Activated CD4-positive, alpha-beta T cell treated with anti-CD3 and anti-CD28 coated beads, Interleukin-10, Interleukin-2, amounts not matched to agents 100 ng/mL and 50 ng/mL, durations not matched to agents 16 hours and 8 hours (primary cell): Measurements from ENCODE around the gene MECP2.

Experiments
- DNase-seq: peaks from one replicate; pipeline ENCODE4 v3.0.0-alpha.2; 2020

MECP2 gene

GRCh38 chrX:154059231-154059630 is 38.3 kb downstream of the MECP2 start:
- no peak for DNase-seq

GRCh38 chrX:154058214-154058997 is 39.1 kb downstream of the MECP2 start:
- DNase-seq: no peak

GRCh38 chrX:154057791-154058190 is 39.7 kb downstream of the MECP2 start:
- no peak for DNase-seq

- no peak for DNase-seq
Observed at GRCh38 chrX:154056770-154057241, 40.7 kb downstream of the MECP2 start.

- DNase-seq: peak; percentile 68
Observed at GRCh38 chrX:154051201-154051810, 46.2 kb downstream of the MECP2 start.

- no peak for DNase-seq
Observed at GRCh38 chrX:154050113-154050495, 47.4 kb downstream of the MECP2 start.

GRCh38 chrX:154049209-154050112 is 48.1 kb downstream of the MECP2 start:
- no peak for DNase-seq

GRCh38 chrX:154048398-154048797 is 49.1 kb downstream of the MECP2 start:
- DNase-seq: no peak

- DNase-seq: no peak
Observed at GRCh38 chrX:154046940-154047610, 50.4 kb downstream of the MECP2 start.

GRCh38 chrX:154046031-154046781 is 51.3 kb downstream of the MECP2 start:
- no peak for DNase-seq

- no peak for DNase-seq
Observed at GRCh38 chrX:154044091-154044490, 53.4 kb downstream of the MECP2 start.

- no peak for DNase-seq
Observed at GRCh38 chrX:154043003-154043763, 54.3 kb downstream of the MECP2 start.

- no peak for DNase-seq
Observed at GRCh38 chrX:154040863-154041262, 56.7 kb downstream of the MECP2 start.

- DNase-seq: no peak
Observed at GRCh38 chrX:154040307-154040756, 57.2 kb downstream of the MECP2 start.

GRCh38 chrX:154039577-154039976 is 57.9 kb downstream of the MECP2 start:
- DNase-seq: no peak

GRCh38 chrX:154038656-154039055 is 58.9 kb downstream of the MECP2 start:
- no peak for DNase-seq

GRCh38 chrX:154037754-154038153 is 59.8 kb downstream of the MECP2 start:
- no peak for DNase-seq

GRCh38 chrX:154036513-154036912 is 61.0 kb downstream of the MECP2 start:
- peak; percentile 31 for DNase-seq

GRCh38 chrX:154033848-154034247 is 63.7 kb downstream of the MECP2 start:
- DNase-seq: no peak

- no peak for DNase-seq
Observed at GRCh38 chrX:154032653-154033052, 64.9 kb downstream of the MECP2 start.

- no peak for DNase-seq
Observed at GRCh38 chrX:154032160-154032559, 65.4 kb downstream of the MECP2 start.
